Astrocyte (in vitro differentiated cells and primary cell): ENCODE results near the gene MTERF4. TPM values are rescaled to one million over a fixed set of nuclear protein-coding genes. Genes with fewer than 3 reads are reported as not detected.

Experiments used
- DNase-seq: peaks from one replicate; pipeline ENCODE4 v3.0.0-alpha.2; 2010; ENCODE audit warnings: low read depth
- FAIRE-seq: peaks from 2 replicates; lab custom pipeline; 2011; peaks lifted over from hg19 to GRCh38; lab: Jason Lieb, UNC
- H2AFZ ChIP-seq: 2 replicates; pipeline ENCODE4 v1.6.0; 2012; ENCODE audit warnings: low read depth, low read length, inconsistent platforms
- H3K27ac ChIP-seq: 2 replicates; pipeline ENCODE4 v1.5.1; 2011; ENCODE audit warnings: low read depth, low read length, inconsistent platforms
- H3K27me3 ChIP-seq: 2 replicates; pipeline ENCODE4 v1.6.0; 2011; ENCODE audit warnings: low read length, inconsistent platforms; ENCODE audit not compliant: insufficient read depth
- H3K36me3 ChIP-seq: 2 replicates; pipeline ENCODE4 v1.5.1; 2011; ENCODE audit warnings: low read length, inconsistent platforms; ENCODE audit not compliant: insufficient read depth
- H3K4me1 ChIP-seq: 2 replicates; pipeline ENCODE4 v1.5.1; 2011; ENCODE audit warnings: low read length, inconsistent platforms; ENCODE audit not compliant: insufficient read depth
- H3K4me2 ChIP-seq: 2 replicates; pipeline ENCODE4 v1.6.0; 2012; ENCODE audit warnings: low read length, inconsistent platforms
- H3K4me3 ChIP-seq: 2 replicates; pipeline ENCODE4 v1.5.1; 2011; ENCODE audit warnings: low read depth, mild to moderate bottlenecking, low read length, inconsistent platforms; ENCODE audit not compliant: insufficient read depth
- H3K79me2 ChIP-seq: 2 replicates; pipeline ENCODE4 v1.6.0; 2012; ENCODE audit warnings: mild to moderate bottlenecking, low read length, inconsistent platforms; ENCODE audit not compliant: insufficient read depth
- H3K9ac ChIP-seq: 2 replicates; pipeline ENCODE4 v1.6.0; 2012; ENCODE audit warnings: mild to moderate bottlenecking, low read length, inconsistent platforms
- H3K9me3 ChIP-seq: 2 replicates; pipeline ENCODE4 v1.5.1; 2012; ENCODE audit warnings: low read depth, mild to moderate bottlenecking, low read length, inconsistent platforms; ENCODE audit not compliant: insufficient read depth
- H4K20me1 ChIP-seq: 2 replicates; pipeline ENCODE4 v1.6.0; 2012; ENCODE audit warnings: low read length, inconsistent platforms; ENCODE audit not compliant: insufficient read depth
- H3K27ac Mint-ChIP-seq: one replicate; pipeline ENCODE4 v1.8.0; 2021; ENCODE audit warnings: mild to moderate bottlenecking, mixed read lengths; ENCODE audit not compliant: unreplicated experiment
- H3K27me3 Mint-ChIP-seq: one replicate; pipeline ENCODE4 v1.8.0; 2021; ENCODE audit warnings: low read depth, mixed read lengths; ENCODE audit not compliant: unreplicated experiment
- H3K36me3 Mint-ChIP-seq: one replicate; pipeline ENCODE4 v1.8.0; 2021; ENCODE audit warnings: low read depth, mixed read lengths; ENCODE audit not compliant: unreplicated experiment
- H3K4me1 Mint-ChIP-seq: one replicate; pipeline ENCODE4 v1.8.0; 2021; ENCODE audit warnings: low read depth, mixed read lengths; ENCODE audit not compliant: unreplicated experiment
- H3K4me3 Mint-ChIP-seq: one replicate; pipeline ENCODE4 v1.8.0; 2021; ENCODE audit warnings: mild to moderate bottlenecking, moderate library complexity, mixed read lengths; ENCODE audit not compliant: unreplicated experiment
- H3K9me3 Mint-ChIP-seq: one replicate; pipeline ENCODE4 v1.8.0; 2021; ENCODE audit warnings: mild to moderate bottlenecking, mixed read lengths; ENCODE audit not compliant: unreplicated experiment
- EZH2 ChIP-seq: IDR thresholded peaks from 2 replicates; pipeline ENCODE4 v1.6.1; 2012; ENCODE audit warnings: mild to moderate bottlenecking, low read length, inconsistent platforms; ENCODE audit not compliant: insufficient read depth
- total RNA-seq: library from RNA; stranded (reverse); gene quantifications from 2 replicates; pipeline ENCODE4 v1.2.1, GENCODE V29; 2021
- TF ChIP-seq, protein P1 (sequence below): IDR thresholded peaks from 2 replicates; pipeline ENCODE4 v1.5.1; 2011; ENCODE audit warnings: low read depth, mild to moderate bottlenecking, inconsistent platforms, low read length, moderate library complexity; ENCODE audit not compliant: insufficient read depth

Gene MTERF4
- total RNA-seq, 1 donor from 2014 or later: 26.3 TPM

DNA sequence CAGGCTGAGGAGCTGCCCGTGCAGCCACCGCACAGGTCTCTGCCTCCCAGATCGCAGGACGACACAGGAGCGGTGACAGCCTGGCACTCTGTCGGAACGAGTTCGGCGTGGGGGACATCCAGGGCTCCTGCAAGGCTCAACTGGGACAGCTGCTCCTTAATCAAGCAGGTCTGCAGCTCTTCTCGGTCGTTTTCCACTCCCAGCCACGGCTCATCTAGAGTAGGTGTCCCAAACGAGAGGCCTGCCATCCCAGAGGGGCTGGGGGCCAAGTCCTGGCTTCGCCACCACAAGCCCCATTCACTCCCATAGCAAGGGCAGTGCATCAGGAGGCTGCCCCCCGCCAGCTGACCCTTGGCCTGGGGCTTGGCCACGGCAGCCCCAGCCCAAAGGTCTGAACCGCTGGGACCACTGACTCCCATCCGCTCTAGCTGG lies 24.7 kb upstream of the MTERF4 start:
- no peak overlapping the region for H3K4me3 ChIP-seq
- peaks cover 9% of the 10 kb centered on the region for H3K36me3 Mint-ChIP-seq
- no peaks in the 10 kb centered on the region for H3K79me2 ChIP-seq
- TF ChIP-seq, protein P1, sequence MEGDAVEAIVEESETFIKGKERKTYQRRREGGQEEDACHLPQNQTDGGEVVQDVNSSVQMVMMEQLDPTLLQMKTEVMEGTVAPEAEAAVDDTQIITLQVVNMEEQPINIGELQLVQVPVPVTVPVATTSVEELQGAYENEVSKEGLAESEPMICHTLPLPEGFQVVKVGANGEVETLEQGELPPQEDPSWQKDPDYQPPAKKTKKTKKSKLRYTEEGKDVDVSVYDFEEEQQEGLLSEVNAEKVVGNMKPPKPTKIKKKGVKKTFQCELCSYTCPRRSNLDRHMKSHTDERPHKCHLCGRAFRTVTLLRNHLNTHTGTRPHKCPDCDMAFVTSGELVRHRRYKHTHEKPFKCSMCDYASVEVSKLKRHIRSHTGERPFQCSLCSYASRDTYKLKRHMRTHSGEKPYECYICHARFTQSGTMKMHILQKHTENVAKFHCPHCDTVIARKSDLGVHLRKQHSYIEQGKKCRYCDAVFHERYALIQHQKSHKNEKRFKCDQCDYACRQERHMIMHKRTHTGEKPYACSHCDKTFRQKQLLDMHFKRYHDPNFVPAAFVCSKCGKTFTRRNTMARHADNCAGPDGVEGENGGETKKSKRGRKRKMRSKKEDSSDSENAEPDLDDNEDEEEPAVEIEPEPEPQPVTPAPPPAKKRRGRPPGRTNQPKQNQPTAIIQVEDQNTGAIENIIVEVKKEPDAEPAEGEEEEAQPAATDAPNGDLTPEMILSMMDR: no peak
- TF ChIP-seq EZH2: no peak
- FAIRE-seq: no peak
- no peak overlapping the region for H2AFZ ChIP-seq
- H3K4me2 ChIP-seq: no peak overlapping the region
- H3K36me3 ChIP-seq: no peaks in the 10 kb centered on the region
- no peaks in the 10 kb centered on the region for H3K9me3 ChIP-seq
- DNase-seq: no peak
- no peaks in the 10 kb centered on the region for H4K20me1 ChIP-seq
- no peaks in the 10 kb centered on the region for H3K4me1 ChIP-seq
- no peak overlapping the region for H3K9ac ChIP-seq
- no peak overlapping the region for H3K27ac ChIP-seq
- no peaks in the 10 kb centered on the region for H3K9me3 Mint-ChIP-seq
- peaks cover 13% of the 10 kb centered on the region for H3K27me3 Mint-ChIP-seq
- no peak overlapping the region for H3K27ac Mint-ChIP-seq
- H3K4me3 Mint-ChIP-seq: no peak overlapping the region
- H3K4me1 Mint-ChIP-seq: no peaks in the 10 kb centered on the region
- H3K27me3 ChIP-seq: no peaks in the 10 kb centered on the region

DNA sequence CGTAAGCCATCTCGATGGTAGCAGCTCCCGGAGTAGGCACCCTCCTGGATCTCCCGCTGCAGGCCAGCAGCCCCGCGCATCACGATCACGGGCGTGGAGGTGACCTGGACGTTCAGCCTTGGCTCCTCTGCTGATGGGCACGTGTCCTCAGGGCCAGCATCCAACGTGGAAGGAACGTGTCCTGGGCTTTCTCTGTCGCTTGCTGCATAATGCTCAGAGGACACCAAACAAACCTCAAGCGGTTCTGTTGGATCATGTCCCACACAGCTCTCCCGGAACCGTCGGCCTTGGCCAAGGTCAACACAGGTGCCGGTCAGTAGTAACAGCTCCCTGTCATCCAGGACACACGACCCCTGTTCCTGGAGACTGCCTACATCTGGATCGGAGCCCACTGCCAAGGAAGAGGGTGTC lies 24.1 kb upstream of the MTERF4 start:
- H3K27me3 Mint-ChIP-seq: peaks cover 13% of the 10 kb centered on the region
- no peaks in the 10 kb centered on the region for H3K79me2 ChIP-seq
- no peak overlapping the region for H2AFZ ChIP-seq
- DNase-seq: no peak
- no peaks in the 10 kb centered on the region for H3K4me1 Mint-ChIP-seq
- H3K4me2 ChIP-seq: no peak overlapping the region
- no peaks in the 10 kb centered on the region for H3K27me3 ChIP-seq
- H3K27ac ChIP-seq: no peak overlapping the region
- no peaks in the 10 kb centered on the region for H3K9me3 Mint-ChIP-seq
- FAIRE-seq: no peak
- H3K9me3 ChIP-seq: no peaks in the 10 kb centered on the region
- no peak for TF ChIP-seq EZH2
- TF ChIP-seq, protein P1: no peak
- H3K36me3 Mint-ChIP-seq: peaks cover 9% of the 10 kb centered on the region
- H3K27ac Mint-ChIP-seq: no peak overlapping the region
- H4K20me1 ChIP-seq: no peaks in the 10 kb centered on the region
- H3K4me3 Mint-ChIP-seq: no peak overlapping the region
- no peak overlapping the region for H3K4me3 ChIP-seq
- H3K4me1 ChIP-seq: no peaks in the 10 kb centered on the region
- H3K36me3 ChIP-seq: no peaks in the 10 kb centered on the region
- H3K9ac ChIP-seq: no peak overlapping the region

DNA sequence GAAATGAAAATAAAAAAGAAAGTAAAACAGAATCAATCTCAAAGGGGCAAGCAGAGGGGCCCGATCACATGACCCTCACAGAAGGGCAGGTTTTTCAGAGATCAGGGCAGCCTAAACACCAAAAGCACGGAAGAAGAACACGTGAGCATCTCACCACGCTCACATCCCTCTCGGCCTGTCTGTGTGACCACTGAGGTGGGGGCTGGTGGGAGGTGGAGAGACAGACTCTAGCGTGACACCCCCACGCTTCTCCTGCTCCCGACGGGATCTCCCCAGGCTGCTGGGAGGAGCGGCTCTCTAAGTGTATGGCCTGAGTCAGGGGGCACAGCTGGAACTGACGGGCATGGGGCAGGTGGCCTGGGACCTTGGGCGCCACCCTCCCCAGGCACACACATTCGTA lies 23.5 kb upstream of the MTERF4 start:
- no peaks in the 10 kb centered on the region for H3K79me2 ChIP-seq
- H3K4me3 ChIP-seq: no peak overlapping the region
- no peak overlapping the region for H2AFZ ChIP-seq
- no peak overlapping the region for H3K9ac ChIP-seq
- no peak for FAIRE-seq
- H3K36me3 ChIP-seq: no peaks in the 10 kb centered on the region
- H3K4me1 ChIP-seq: no peaks in the 10 kb centered on the region
- no peak overlapping the region for H3K4me2 ChIP-seq
- Mint-ChIP-seq H3K27ac (no peak overlapping the region), H3K27me3 (peaks cover 13% of the 10 kb centered on the region), H3K36me3 (peaks cover 9% of the 10 kb centered on the region), H3K4me1 (no peaks in the 10 kb centered on the region), H3K4me3 (no peak overlapping the region), H3K9me3 (peaks cover 3% of the 10 kb centered on the region)
- no peak overlapping the region for H3K27ac ChIP-seq
- no peaks in the 10 kb centered on the region for H4K20me1 ChIP-seq
- no peaks in the 10 kb centered on the region for H3K9me3 ChIP-seq
- no peak for DNase-seq
- no peaks in the 10 kb centered on the region for H3K27me3 ChIP-seq
- TF ChIP-seq, protein P1: no peak
- no peak for TF ChIP-seq EZH2
